Adrenal gland (tissue), 12 donors: ENCODE data around the gene GLDN. TPM values are rescaled to one million over a fixed set of nuclear protein-coding genes. Genes with fewer than 3 reads are reported as not detected.

ENCODE experiments used
- DNase-seq, 7 donors: peaks; one replicate each; pipeline ENCODE4 v3.0.0-alpha.2; 2019 to 2020
- H3K27ac ChIP-seq, 5 donors: fragments of 200-600 bp; sonication (generic) in 4 of 5; 1 replicate in 3 of 5; 2 replicates in 2 of 5; pipeline versions ENCODE4 v1.5.1 to v1.8.0; 2016 to 2020; ENCODE audit warnings: mild to moderate bottlenecking in 1 of 5
- H3K27me3 ChIP-seq: fragments of 200-600 bp; 2 replicates; pipeline ENCODE4 v1.8.0; 2021
- H3K36me3 ChIP-seq, 2 donors: fragments of 200-600 bp; replicated peaks in 1 of 2; 1 replicate in 1 of 2; 2 replicates in 1 of 2; pipeline versions ENCODE4 v1.5.1 to v1.8.0; 2018 to 2022
- H3K4me1 ChIP-seq, 2 donors: fragments of 200-600 bp; replicated peaks in 1 of 2; 1 replicate in 1 of 2; 2 replicates in 1 of 2; pipeline versions ENCODE4 v1.5.1 to v1.8.0; 2018 to 2021
- H3K4me3 ChIP-seq, 4 donors: fragments of 200-600 bp; sonication (generic) in 3 of 4; one replicate each; pipeline ENCODE4 v1.5.1; 2016 to 2018
- H3K9me3 ChIP-seq, 3 donors: fragments of 200-600 bp; sonication (generic) in 1 of 3; replicated peaks in 1 of 3; 1 replicate in 2 of 3; 2 replicates in 1 of 3; pipeline versions ENCODE4 v1.5.1 to v1.8.0; 2016 to 2021
- CTCF ChIP-seq, 6 experiments: fragments of 450-650 bp in 4 of 6; fragments of 200-600 bp in 2 of 6; sonication (generic) in 1 of 6; IDR thresholded peaks; 1 replicate in 5 of 6; 2 replicates in 1 of 6; pipeline versions ENCODE4 v1.5.1 to v1.8.0; 2016 to 2021; ENCODE audit warnings: antibody characterized with exemption in 6 of 6, mild to moderate bottlenecking in 2 of 6, moderate library complexity in 1 of 6
- POLR2A ChIP-seq, 2 donors: fragments of 450-650 bp; IDR thresholded peaks; one replicate each; pipeline ENCODE4 v1.6.1; 2017; ENCODE audit warnings: antibody characterized with exemption in 2 of 2, mild to moderate bottlenecking in 2 of 2, moderate library complexity in 1 of 2
- WGBS, 4 donors: extraction: QIAGEN DNeasy Blood & Tissue Kit in 2 of 4; methylation state at CpG; one replicate each; pipeline versions ENCODE4 v1.1.5 to v1.1.7; 2013 to 2017; 5-methylcytosine and 5-hydroxymethylcytosine counted together
- intact Hi-C, 2 donors: fragments of 100-400 bp; cut with DNase I; formaldehyde crosslinking; loops; one replicate each; pipeline versions ENCODE4 v1.14.1 to v1.15.0; 2022 to 2023
- polyA plus RNA-seq, 3 donors: library from polyadenylated mRNA; stranded (reverse); fragments of 200-250 nt in 2 of 3; fragments of 350-450 nt in 1 of 3; fragmentation: Illumina TruSeq in 1 of 3; extraction: RNeasy Lipid Tissue Mini Kit (QIAGEN cat#74804) in 1 of 3; gene quantifications; one replicate each; pipeline ENCODE4 v1.2.3, GENCODE V29; 2013 to 2014
- total RNA-seq, 9 donors: library from RNA; depleted of rRNA in 4 of 9; stranded (reverse); fragments of >200 nt in 4 of 9; fragments of 120-200 nt in 1 of 9; fragmentation: NEBNext Ultra II Directional in 1 of 9; extraction: Animal tissue kit (Norgen Biotek cat#: 25700) in 1 of 9; gene quantifications; one replicate each; pipeline versions ENCODE4 v1.1.0 to v1.2.4, GENCODE V29; 2013 to 2023
- donor health status: healthy with polysubstance abuse.
- donor health status: Bipolar disorder and iron deficiency.
- donor health status: DM: yes; HTN: yes; CAD: no.
- donor health status: DM: no; HTN: no; CAD: no.
- donor health status: DM: no; HTN: no; CAD: no.
- donor health status: DM: yes; HTN: yes; CAD: no.

Gene GLDN
- total and polyA plus RNA-seq, 12 donors, result 0.44 to 30.8 (median 5.9) TPM

GRCh38 chr15:51375966-51376640, 34.6 kb downstream of the GLDN start:
- Histone ChIP-seq H3K36me3 (no peaks in the 10 kb centered on the region), H3K9me3 (no peaks in the 10 kb centered on the region), H3K27ac (no peak overlapping the region), H3K27me3 (no peaks in the 10 kb centered on the region), H3K4me3 (no peak overlapping the region), H3K4me1 (peaks cover 0 to 12% of the 10 kb centered on the region in 2 donors)
- DNase-seq, result peak in 1 of 7 donors; percentile 6
- intact Hi-C loops, result no loop called here
- WGBS, 4 donors, result 74 to 85% (median 80%) methylated on average over 3 of the region's 3 CpGs
- TF ChIP-seq CTCF (IDR thresholded peaks at IDR 0.05), result no peak
- no peak for TF ChIP-seq POLR2A (IDR thresholded peaks at IDR 0.05)

- intact Hi-C loops, result no loop called here
- Histone ChIP-seq H3K9me3 (no peaks in the 10 kb centered on the region), H3K27ac (no peak overlapping the region), H3K4me3 (no peak overlapping the region), H3K36me3 (no peaks in the 10 kb centered on the region), H3K4me1 (peaks cover 0 to 15% of the 10 kb centered on the region in 2 donors), H3K27me3 (no peaks in the 10 kb centered on the region)
- WGBS, 4 donors, result 87 to 90% (median 88%) methylated on average over 14 to 15 of the region's 15 CpGs
- TF ChIP-seq POLR2A (IDR thresholded peaks at IDR 0.05) (no peak), CTCF (IDR thresholded peaks at IDR 0.05) (no peak)
- peak in 1 of 7 donors; percentile 50 for DNase-seq
These were observed 35.8 kb downstream of the GLDN start for GRCh38 chr15:51377038-51377786.

GRCh38 chr15:51378406-51378805, 37.0 kb downstream of the GLDN start:
- H3K27me3 ChIP-seq, result no peaks in the 10 kb centered on the region
- TF ChIP-seq POLR2A (IDR thresholded peaks at IDR 0.05) (no peak), CTCF (IDR thresholded peaks at IDR 0.05) (no peak)
- H3K36me3 ChIP-seq, result no peaks in the 10 kb centered on the region
- no peak overlapping the region for H3K27ac ChIP-seq
- H3K4me3 ChIP-seq, result no peak overlapping the region
- H3K4me1 ChIP-seq, result peaks cover 0 to 15% of the 10 kb centered on the region in 2 donors
- 93 to 95% (median 94%) methylated on average over 4 of the region's 4 CpGs for WGBS, 4 donors
- H3K9me3 ChIP-seq, result no peaks in the 10 kb centered on the region
- no peak for DNase-seq
- intact Hi-C loops, result no loop called here

GRCh38 chr15:51379390-51379789, 37.9 kb downstream of the GLDN start:
- H3K9me3 ChIP-seq, result no peaks in the 10 kb centered on the region
- H3K4me3 ChIP-seq, result no peak overlapping the region
- no peaks in the 10 kb centered on the region for H3K36me3 ChIP-seq
- TF ChIP-seq CTCF (IDR thresholded peaks at IDR 0.05), result no peak
- no peak for TF ChIP-seq POLR2A (IDR thresholded peaks at IDR 0.05)
- no peak overlapping the region for H3K27ac ChIP-seq
- intact Hi-C loops, result no loop called here
- H3K27me3 ChIP-seq, result no peaks in the 10 kb centered on the region
- 65 to 71% (median 68%) methylated on average over 4 of the region's 4 CpGs for WGBS, 4 donors
- H3K4me1 ChIP-seq, result peaks cover 0 to 15% of the 10 kb centered on the region in 2 donors
- peak in 1 of 7 donors; percentile 14 for DNase-seq
